Stimulated activated CD8-positive, alpha-beta memory T cell treated with anti-CD3 and anti-CD28 coated beads, Interleukin-15, amount 100 ng/mL, for 48 hours (primary cell): ENCODE data around the gene CAMK2B.
"Not testable (repeated sequence)": the region's sequence is repeated elsewhere in the genome, so short reads cannot be mapped to it uniquely, and the experiment has no call there.

Experiments
- DNase-seq, 2 donors: peaks; one replicate each; pipeline ENCODE4 v3.0.0-alpha.2; 2020; ENCODE audit warnings: low read depth in 2 of 2

CAMK2B gene

GRCh38 chr7:44193011-44193802 lies 132.2 kb downstream of the CAMK2B start:
- DNase-seq = no peak

- no peak for DNase-seq
Measured at GRCh38 chr7:44191171-44191570, 134.2 kb downstream of the CAMK2B start.

GRCh38 chr7:44189993-44190872 lies 135.2 kb downstream of the CAMK2B start:
- no peak for DNase-seq

DNA sequence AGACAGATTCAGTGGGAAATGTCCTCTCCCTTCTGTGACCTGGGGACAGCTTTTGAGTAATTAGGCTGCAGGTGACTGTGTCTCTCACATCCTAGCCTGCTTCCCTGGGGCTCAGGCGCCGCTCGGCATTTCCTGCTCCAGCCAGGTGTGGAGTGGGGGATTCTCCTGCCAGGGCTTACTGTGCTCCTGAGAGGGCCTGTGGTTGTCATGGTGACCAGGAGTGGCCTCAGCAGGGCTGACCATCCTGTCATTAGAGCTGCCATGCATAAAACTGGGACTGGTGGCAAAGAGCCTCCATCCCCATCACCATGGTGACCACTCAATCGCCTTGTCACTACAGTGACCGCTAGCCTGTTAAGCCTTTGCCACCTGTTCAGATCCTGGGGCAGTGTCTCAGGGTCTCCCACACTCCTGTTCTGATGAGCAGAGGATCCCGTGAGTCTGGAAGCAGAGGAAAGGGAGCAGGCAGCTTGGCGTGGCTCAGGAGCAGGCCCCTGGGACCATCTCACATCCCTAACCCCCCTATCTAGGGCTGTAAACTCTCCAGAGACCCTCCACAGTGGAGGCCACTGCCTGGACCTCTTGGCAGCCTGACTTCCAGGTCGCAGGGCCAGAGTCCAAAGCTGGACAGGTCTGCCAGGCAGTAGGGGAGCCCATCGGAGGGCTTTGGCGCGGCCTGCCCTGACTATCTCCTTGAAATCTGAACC lies 136.0 kb downstream of the CAMK2B start, which contains the start of gene GCK:
Gene GCK, minus strand, starts transcription at position 154 of the 707 bp plus-strand sequence. CDS start 486 bp downstream, outside the sequence.
- no peak for DNase-seq

DNA sequence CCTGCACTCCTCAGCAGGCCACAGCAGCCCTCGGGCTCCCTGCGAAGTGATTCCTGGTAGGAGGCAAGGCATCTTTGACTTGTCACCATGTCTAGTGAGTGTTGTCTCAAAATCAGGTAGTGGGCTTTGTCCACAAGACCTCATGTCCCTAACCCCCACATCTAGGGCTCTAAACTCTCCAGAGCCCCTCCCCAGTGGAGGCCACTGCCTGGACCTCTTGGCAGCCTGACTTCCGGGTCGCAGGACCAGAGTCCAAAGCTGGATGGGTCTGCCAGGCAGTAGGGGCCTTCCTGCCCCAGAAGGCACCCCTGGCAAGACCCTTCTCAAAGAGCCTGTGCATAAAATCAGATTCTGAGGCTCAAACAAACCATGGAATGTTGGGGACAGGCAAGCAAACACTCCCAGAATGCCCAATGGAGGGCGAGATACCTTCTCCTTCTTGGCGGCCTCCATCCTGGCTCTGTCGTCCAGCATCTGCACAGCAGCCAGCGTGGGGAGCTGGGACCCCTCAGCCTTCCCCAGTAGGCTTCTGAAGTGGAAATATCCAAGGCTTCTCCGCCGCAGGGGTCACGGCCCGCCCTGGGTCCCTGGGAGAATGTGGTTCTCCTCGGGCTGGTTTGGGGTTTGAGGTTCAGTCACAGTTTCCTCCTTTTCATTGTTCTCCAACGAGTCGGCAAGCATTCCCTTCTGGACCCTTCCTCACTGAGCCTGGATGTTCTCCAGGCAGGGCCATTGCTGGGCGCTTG lies 136.7 kb downstream of the CAMK2B start:
- DNase-seq = no peak

GRCh38 chr7:44187636-44188416 lies 137.6 kb downstream of the CAMK2B start:
- DNase-seq = no peak

- no peak for DNase-seq
Measured at GRCh38 chr7:44186736-44187135, 138.7 kb downstream of the CAMK2B start.

GRCh38 chr7:44185729-44186128 lies 139.7 kb downstream of the CAMK2B start:
- DNase-seq = no peak

- DNase-seq = no peak
Measured at GRCh38 chr7:44184873-44185446, 140.4 kb downstream of the CAMK2B start.

DNA sequence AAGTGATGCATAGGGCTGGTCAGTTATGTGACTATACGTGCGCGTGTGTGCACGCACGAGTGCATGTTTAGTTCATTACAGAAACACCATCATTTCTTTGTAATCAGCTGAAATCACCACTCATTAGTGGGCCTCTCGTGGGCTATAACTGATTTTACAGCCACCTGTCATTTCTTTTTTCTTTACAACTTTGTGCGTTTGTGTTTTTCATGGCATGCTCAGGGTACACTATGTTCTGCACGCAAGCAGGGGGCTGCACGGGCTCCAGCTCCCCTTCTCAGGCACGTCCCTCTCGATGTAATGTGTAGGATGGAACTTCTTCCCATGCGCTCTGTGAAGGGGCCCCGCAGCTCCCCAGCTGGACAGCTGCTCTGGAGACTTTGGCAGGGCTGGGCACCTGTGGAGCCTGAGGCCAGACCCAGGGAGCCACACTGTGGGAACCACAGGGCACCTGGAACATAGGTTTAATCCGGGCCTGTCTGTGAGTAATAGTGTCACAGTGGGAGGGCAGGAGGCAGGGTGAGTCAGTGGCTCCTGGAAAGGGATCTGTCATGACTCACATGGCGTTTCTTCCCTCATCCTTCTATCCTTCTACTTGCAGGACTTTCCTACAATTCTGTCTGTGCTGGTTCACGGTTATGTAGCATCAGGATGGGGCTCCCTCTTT lies 141.1 kb downstream of the CAMK2B start:
- no peak for DNase-seq

DNA sequence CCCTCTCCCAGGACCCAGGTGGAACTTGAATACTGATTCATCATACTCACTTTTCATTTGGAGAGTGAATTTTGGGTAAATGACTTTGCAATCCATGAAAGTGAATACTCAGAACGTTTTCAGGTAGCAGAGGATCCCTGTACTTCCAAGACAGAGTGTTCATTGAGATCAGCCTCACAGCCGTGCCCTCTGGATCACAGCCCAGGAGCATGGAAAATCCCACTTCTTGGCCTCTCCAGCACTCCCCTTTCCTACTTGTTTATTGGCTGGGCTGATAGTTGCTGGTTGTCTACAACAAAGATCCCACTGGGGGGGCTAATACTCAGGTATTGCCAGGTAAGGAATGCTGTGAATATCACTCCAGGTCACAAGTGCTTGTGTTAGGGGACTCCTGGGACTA lies 142.0 kb downstream of the CAMK2B start:
- DNase-seq = no peak

- no peak for DNase-seq
Measured at GRCh38 chr7:44182827-44183226, 142.6 kb downstream of the CAMK2B start.

DNA sequence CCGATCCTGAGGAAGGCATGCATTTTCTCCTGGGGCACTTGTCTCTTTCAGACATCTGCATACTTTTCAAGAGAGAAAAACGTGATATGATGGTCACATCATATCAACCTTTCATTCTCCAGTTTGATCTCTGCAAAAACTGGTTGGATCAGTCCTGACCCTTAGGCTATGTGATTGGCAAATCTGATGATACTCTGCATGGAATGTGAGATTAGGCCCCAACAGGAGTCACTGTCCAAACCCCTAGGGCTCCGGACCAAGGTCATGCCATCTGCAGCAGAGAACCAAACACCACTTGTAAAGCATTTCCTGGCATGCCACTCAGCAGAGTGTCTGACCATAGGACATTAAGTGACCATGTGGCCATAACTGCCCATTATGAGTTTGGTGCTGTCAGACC lies 144.8 kb downstream of the CAMK2B start:
- no peak for DNase-seq

GRCh38 chr7:44177570-44178131 lies 147.7 kb downstream of the CAMK2B start:
- DNase-seq = no peak

DNA sequence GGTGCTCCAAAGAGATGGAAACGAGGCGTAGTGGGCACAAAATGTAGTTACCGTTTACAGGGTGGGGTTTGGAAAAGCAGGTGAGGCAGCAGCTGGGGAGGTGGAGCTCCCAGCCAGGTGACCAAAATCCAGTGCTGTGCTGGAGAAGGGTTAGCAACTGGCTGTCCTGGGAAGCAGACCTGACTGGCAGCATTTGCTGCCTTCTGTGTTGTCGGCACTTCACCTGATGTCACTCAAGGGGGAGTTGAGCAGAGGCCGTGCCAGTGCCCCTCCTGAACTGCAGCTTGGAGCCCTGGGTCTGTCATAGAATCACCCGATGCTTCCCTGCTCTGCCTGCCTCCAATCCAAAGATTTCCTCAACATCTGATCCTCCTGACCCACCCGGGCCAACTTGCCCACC lies 148.9 kb downstream of the CAMK2B start:
- DNase-seq = no peak

DNA sequence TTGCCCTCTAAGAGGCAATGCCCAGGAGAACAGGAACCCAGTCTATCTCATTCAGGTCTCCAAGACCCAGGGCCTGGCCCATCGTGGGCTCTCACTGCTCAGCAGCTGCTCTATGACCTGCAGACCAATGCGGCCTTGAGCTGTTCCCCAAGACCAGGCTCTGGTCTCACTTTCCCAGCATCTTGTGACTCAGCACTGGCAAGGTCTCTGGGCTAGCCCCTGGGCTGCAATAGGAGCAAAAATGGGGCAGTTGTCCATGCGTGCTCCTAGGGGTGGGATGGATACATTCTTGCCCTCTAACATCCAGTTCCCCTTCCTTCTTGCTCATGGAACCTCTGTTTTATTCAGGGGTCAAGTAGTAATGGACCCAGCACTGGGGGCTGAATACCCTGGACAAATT lies 149.7 kb downstream of the CAMK2B start:
- DNase-seq = no peak

- DNase-seq = not testable (repeated sequence)
Measured at GRCh38 chr7:44174694-44174948, 150.8 kb downstream of the CAMK2B start.

DNA sequence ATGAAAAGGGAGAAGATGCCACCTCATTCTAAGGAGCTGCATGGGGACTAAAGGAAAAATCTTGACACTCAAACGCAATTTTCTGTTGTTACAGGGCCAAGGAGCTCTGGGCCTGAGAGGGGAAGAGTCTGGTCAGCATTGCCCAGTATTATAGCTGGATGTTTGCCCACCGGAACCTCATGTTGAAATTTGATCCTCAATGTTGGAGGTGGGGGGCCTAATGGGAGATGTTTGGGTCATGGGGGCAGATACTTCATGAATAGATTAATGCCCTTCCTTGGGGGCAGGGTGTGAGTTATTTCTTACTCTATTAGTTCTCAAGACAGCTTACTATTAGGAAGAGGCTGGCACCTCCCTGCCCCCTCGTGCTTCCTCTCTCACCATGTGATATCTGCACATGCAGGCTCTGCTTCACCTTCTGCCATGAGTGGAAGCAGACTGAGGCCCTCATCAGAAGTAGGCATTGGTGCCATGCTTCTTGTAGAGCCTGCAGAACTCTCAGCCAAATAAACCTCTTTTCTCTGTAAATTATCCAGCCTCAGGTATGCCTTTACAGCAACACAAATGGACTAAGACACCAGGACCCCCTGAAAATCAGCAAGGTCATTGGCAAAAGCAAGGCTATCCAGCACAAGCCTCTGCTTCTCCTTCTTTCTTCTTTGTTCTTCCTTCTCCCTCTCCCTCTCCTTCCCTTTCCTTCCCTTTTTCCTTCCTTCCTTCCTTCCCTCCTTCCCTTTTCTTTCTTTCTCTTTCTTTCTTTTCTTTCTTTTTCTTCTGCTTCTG lies 151.3 kb downstream of the CAMK2B start:
- no peak for DNase-seq
